HG03159 (cell line): ENCODE data around the gene TOP2B.

Experiments used
- ATAC-seq: cut with Tn5 transposase; IDR thresholded peaks from one replicate; pipeline ENCODE4 v1.9.1; 2021; ENCODE audit warnings: mild to moderate bottlenecking, moderate library complexity; ENCODE audit not compliant: unreplicated experiment

Gene TOP2B

DNA sequence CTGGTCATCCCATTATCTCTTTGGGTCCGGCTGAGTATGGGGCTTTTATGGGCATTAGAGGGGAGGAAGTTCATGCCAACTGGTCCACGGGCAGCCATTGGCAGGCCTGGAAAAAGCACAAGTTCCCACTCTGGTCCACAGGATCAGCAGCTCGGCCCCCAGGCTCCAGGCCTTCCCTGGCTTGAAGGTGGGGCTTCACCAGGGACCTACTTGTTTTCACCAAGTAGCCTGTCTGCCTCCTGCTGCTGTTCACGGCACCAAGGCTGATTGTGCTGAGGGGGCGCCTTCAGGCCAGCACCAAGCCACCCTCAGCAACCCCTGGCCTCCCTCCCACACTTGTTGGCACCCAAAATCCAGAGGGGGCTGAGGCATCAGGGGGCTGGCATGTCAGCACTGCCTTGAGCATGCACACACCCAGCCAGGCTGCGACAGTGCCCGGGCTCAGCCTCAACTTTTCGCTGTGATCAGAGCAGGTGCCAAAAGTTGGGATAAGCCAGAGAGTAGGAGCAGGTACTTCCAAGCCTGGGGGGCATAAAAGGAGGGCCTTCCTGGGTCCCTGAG is 9.1 kb upstream of the TOP2B start:
- no peak for ATAC-seq

DNA sequence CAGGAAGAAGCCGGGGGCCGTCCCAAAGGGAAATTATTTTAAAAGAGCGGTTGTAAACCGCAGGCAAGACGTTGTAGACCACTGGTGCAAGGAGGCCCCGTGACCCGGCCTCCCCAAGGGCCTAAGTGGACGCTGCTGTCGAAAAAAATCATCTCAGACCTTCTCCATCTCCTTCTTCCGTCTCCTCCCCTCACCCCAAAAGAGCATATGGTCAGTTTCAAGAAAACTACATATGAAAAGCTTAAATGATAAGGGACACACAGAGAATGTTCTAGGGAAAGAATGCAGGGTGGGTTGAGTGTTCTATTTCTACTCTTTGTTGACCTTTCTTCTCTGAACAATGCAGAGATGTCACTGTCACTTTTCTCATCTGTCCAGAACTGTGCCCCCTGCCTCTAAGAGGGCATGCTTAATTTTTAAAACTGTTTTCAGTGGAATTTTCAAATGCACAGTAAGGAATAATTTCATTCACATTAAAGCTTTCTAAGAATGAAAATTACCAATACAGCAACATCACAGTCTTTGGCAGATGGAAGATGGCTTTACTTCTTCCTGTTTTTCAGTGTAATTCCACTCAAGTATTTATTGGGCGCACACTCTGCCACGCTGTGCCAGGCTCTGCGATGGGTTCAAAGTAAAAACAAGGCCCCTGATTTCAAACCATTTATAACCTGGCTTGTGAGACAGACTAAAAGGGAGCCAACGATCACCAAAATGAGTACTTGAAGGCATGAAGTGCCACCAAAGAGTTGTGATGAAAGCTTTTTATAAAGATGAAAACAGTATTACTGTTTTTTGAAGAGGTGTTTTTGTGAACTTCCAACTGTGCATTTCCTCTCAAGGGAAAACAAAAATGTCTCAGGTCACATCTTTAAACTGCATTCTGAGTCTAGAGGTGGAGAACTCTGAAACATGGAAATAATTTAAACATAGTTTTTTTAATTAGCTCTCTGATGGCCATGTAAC is 891 bp upstream of the TOP2B start:
- peak; percentile 17 for ATAC-seq

DNA sequence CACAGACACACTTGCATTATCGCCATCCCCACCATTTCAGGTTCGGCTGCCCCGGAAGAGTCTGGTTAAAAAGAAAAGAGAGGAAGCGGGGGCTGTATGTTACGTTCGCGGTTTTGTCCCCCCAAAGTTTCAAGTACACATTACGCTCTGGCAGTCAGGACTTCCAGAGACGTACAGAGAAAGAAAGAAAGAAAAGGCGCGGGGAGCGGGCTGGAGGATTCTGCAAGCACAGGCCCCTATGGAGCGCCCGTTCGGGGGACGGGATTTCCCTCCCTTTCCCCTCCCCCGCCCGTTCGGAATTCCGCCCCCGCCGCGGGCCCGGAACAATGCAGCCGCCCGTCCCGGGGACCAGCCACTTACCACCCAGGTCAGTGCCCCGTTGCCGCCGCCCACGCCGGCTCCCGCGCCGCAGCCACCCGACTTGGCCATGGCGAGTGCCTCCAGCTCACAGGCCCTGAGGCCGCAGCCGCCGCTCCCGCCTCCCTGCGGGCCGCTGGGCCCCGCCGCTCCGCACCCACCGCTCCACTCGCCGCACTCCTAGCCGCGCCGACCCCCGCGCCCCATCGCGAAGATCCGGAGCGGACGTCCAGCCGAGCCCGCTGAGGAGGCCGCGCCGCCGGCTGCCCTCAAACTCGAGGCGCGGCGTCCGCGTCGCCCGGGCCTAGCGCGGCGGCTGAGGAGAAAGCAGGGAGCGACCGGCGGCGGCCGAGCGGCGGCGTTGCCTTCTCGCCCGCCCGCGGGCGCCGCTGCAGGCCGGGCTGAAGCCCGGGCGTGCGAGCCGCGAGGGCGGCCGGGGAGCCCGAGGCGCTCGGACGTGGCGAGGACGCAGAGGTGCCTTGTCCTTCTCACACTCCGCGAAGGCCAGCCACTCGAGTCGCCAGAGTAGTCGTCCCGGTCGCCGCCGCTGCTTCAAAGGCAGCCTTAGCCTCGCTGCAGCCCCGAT is 567 bp downstream of the TOP2B start:
- peak; percentile 26 for ATAC-seq

DNA sequence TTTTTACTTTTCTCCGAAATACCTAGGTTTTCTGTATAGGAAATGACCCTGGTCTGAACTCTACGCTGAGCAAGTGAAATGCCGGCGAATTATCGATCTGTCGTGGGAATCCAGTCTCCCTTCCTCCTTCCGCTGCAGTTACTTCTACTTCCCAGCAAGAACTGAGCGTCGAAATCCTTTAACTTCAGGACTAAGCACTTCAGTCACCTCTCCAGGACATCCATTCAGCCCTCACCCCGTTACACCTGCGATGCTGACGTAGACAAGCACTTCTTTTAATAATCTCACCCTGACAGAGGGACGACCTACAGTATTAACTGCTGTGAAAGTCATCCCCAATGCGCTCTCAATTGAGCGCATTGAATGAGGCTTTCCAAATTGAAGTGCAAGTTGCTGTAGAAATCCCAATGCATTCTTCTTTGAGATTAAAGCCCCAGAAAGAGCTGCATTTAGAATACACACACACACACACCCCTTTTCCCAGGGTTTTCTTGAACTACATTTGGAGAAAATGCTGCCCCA is 1.3 kb downstream of the TOP2B start:
- ATAC-seq: peak; percentile 22

DNA sequence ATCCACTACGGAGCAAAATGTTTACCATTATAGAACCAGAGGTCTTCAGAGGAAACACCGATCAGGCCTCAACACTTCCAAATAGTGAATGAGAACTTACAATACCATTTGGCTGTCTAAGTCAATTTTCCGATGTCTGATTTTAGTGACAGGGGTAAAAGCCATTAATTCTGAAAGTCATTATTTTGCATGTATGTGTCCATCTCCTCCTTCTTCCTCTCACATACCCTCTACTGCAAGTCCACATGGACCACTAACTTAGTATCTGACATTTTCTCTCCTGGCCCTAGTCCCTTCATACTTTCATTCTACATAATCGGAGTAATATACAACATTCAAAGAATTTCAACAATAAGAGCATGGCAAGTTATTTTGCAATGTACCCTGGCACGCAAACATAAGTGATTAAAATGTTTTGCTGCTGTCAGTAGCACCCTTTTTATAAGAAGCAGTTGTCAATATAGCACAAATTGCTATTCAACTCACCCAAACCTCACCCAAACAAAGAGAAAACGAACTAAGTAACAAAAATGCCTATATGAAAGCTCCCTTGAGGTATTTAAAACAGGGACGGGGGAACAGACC is 1.9 kb downstream of the TOP2B start:
- ATAC-seq: no peak

DNA sequence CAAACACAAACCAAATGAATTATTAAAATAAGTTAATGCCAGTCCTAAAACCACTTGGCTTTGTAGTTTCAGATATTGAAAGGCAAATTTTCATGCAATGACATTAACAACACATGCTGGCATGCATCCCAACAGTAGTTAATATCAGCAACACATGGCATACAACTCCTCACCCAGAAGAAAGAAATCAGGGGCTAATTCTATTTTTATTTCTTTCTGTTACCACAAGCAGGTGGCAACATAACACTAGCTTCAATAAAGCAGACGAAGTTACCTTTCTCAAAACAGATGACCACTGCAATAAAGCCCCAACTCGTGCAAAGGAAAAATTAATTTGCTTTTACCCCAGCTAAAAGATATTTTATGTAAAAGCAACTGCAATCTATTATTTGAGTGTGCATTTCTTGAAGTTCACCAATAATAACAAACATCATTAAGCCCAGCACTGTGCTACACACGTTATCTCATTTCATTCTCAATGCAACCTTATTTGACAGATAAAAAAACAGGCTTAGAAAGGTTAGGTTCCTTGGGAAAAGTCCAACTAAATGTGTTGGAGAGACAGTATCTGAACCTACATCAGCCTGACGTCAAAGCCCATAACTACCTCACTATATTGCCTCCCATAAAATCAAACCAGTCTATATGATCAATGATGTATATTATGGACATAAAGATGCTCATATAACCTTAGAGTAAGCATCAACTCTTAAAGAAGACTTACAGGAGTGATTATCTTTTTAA is 2.8 kb downstream of the TOP2B start:
- no peak for ATAC-seq

DNA sequence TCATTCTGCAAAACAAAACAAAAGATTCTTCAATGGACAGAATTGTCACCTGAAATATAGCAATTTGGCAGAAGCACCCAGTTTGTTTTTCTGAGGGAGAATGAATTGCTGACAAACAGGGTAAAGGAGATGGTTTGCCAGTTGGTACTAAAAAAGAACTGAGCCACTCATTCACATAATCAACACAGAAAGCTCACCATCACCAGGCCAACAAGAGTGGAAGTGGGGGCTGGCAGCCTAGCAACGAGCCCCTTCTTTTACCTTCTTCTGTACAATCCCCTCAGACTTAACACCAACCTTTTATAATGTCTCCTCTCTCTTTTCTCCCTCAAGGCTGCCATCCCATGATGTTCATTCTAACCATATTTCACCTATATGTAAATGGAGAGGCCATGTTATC is 5.9 kb downstream of the TOP2B start:
- no peak for ATAC-seq

DNA sequence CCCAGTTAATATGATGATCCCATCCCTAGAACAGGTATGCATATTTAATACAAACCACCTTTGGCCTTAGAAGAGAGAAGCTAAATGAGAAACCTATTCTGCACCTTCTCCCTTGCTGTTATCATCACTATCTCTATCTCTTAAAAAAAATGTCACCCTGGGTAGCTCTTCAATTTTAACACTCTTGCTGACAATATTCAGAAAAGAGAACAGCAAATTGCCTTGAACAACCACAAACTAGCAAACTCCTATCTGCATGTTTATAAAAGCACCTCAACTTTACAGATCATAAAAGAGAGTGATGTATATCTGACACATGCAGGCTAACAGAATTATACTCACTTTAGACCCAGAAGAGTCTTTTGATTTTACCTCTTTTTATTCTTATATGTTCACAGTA is 7.4 kb downstream of the TOP2B start:
- no peak for ATAC-seq

DNA sequence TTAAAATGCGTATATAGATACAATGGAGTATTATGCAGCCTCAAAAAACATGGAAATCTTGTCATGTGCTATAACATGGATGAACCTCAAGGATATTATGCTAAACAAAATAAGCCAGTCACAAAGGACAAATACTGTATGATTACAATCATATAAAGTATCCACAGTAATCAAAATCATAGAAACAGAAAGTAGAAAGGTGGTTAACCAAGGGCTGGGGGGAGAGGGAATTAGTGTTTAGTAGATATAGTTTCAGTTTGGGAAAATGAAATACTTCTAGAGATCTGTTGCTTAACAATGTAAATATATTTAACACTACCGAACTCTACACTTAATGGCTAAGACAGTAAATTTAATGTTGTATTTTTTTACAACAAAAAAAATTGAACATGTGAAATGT is 9.0 kb downstream of the TOP2B start:
- no peak for ATAC-seq

DNA sequence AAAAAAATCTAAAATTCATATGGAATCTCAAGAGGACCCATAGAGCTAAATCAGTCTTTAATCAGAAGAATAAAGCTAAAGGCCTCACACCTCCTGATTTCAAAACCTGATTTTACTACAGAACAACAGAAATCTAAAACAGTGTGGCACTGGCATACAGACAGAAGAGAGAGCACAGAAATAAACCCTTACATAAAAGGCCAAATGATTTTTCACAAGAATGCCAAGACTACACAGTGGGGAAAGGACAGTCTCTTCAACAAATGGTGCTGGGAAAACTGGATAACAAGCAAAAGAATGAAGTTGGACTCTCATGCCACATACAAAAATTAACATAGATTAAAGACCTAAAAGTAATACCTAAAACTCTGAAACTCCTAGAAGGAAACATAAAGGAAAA is 10.1 kb downstream of the TOP2B start:
- no peak for ATAC-seq

DNA sequence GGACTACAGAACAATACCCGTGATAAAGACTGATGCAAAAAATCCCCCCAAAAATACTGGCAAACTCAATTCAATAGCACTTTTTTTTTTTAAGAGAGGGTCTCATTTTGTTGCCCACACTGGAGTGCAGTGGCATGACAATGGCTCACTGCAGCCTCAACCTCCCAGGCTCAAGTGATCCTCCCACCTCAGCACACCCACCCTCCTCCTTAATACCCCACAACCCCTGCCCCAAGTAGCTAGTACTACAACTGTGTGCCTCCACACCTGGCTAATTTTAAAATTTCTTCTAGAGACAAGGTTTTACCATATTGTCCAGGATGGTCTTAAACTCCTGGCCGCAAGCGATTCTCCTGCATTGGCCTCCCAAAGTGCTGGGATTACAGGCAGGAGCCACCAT is 11.4 kb downstream of the TOP2B start:
- ATAC-seq: no peak

DNA sequence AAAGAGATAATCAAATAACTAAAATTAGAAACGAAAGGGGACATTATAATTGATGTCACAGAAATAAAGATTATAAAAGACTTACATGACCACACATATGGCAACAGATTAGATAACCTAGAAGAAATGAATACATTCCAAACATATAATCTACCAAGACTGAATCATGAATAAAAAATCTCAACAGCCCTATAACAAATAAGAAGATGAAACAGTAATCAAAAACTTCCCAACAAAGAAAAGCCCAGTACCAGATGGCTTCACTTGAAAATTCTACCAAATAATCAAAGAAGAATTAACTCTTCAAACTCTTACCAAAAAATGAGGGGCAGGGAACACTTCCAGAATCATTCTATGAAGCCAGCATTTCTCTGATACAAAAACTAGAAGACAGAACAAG is 11.8 kb downstream of the TOP2B start:
- no peak for ATAC-seq

DNA sequence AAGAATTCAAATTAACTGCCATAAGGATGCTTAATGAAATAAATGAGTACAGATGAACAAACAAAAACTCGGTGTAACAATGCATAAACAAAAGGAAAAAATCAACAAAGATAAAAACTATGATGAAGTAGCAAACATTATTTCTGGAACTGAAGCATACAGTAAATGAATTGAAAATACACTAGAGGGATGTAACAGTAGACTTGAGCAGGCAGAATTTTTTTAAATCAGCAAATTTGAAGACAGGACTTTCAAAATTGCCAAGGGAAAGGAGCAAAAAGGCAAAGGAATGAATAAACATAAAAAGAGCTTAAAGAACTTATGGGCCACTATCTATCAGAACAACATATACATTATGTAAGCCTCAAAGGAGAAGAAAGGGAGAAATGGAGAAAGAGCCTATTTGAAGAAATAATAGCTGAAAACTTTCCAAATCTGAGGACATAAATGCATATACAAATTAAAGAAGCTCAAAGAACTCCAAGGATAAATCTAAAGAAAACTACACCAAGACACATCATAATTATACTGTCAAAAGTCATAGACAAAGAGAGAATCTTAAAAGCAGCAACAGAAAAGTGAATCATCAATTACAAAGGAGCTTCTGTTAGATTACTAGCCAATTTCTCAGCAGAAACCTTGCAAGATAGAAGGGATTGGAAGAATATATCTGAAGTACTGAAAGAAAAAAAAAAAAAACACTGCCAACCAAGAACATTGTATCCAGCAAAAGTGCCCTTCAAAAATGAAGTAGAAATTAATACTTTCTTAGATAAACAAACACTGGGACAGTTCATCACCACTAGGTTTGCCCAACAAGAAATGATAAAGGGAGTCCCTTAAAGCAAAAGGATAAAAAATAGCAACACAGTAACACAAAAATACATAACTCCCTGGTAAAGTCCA is 15.5 kb downstream of the TOP2B start:
- ATAC-seq: no peak

DNA sequence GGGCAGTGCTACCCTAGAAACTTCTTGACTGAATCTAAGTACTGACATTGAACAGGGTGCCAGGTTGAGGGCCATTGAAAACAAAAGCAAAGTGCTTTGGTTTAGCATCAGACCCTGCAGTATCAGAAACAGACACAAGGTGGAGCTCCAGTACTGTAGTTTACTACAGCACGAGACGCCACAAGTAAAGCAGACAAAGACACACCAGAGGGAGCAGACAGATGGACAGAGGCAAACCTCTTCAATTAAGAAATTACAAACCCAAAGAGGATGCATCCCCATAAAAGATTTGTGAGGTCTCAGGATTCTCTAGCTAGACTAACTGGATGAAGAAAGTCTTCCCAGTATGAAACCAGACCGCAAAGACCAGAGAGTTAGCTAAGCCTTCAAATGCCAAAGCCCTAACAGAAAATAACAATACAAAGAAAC is 16.6 kb downstream of the TOP2B start:
- ATAC-seq: peak; percentile 97

DNA sequence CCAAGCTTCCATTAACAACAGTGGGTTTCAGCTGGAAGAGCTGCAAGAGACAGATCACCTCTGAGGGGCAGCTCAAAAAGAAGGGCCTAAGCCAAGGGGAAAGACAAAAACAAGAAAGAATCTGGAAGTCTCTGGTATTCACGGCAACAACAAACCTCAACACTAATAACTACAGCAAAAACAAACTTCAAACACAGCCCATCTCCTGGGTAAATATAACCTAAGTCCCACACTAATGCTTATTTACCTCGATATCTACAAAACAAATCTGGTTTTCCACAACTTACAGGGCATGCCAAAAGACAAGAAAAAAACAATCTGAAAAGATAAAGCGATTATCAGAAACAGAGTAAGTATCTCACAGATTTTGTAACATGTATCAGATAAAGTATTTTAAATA is 29.7 kb downstream of the TOP2B start:
- no peak for ATAC-seq

DNA sequence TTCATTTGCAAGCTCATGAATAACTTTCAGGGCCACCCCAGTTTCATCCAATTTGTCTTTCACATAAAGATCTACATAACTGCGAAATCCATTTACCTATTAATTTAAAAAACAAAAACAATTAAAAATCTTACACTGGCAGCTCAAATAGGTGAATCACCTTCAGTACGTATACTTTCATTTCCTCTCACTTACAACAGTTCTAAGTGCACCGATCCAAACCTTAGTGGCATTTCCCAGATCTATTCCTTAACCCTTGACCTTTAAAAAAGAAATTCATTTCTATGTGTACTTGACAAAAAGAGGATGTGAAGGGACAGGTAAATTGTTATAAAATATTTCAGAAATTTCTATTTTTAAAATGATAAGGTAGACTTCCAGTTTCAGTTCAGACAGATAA is 30.8 kb downstream of the TOP2B start:
- no peak for ATAC-seq

DNA sequence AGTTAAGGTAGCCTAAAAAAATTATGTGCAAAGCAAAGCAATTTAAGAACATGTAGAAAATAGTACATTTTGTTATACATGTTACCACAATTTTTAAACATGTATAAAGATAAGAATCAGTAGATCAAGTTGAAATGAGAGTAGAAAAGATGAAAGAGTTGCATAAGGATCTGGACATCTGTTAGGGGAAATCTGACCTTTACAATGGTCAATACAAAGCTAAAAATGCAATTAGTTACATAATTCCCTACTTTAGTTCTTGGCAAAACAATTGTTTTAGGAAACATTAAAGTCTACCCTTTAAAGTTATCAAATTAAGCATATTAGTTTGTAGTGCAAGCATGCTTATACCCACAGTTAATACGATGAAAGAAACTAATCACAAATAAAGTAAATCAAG is 32.7 kb downstream of the TOP2B start:
- ATAC-seq: no peak

DNA sequence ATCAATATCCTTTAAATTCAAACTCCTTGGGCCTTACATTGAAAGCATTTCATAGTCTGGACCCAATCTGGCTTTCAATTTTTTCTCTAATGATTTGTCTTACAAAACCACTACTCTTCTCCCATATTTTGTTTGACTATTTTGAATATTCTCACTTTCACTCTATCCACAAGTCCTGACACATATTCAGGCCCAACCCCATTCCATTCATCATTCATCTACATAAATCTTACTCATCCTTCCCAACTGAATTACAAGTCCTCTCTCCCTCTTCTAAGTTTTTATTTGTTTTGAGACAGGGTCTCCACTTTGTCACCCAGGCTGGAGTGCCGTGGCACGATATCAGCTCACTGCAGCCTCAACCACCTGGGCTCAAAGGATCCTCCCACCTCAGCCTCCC is 43.6 kb downstream of the TOP2B start:
- ATAC-seq: no peak

DNA sequence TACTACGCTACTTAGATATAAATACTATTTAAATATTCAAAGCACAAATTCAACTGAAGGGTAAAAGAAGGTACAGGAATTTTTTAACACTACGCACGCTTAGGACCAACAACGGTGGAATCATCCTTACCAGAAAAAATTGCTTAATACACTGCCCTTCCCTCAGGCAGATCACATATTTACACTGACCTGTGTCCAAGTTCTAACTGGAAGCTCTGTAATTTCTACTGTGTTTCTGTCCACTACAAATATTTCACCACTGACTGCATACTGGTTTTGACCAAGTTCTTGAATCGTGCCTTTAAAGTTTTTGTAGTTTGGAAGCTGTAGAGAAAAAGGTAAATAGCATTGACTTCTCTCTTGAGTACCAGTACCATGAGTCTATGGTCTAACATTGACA is 44.2 kb downstream of the TOP2B start:
- no peak for ATAC-seq
